Fibroblast of lung (primary cell): ENCODE measurements around the gene CNTN4. TPM values are rescaled to one million over a fixed set of nuclear protein-coding genes. Genes with fewer than 3 reads are reported as not detected.

Experiments
- DNase-seq, 2 donors: peaks; one replicate each; pipeline versions ENCODE4 v3.0.0 to v3.0.0-alpha.2; 2010; ENCODE audit warnings: low read depth in 2 of 2
- H2AFZ ChIP-seq: 2 replicates; pipeline ENCODE4 v1.5.1; 2012; ENCODE audit warnings: low read length, control low read depth, inconsistent platforms
- H3K27ac ChIP-seq: 2 replicates; pipeline ENCODE4 v1.5.1; 2011; ENCODE audit warnings: low read length, control low read depth; ENCODE audit not compliant: insufficient read depth
- H3K27me3 ChIP-seq: 2 replicates; pipeline ENCODE4 v1.5.1; 2011; ENCODE audit warnings: mild to moderate bottlenecking, low read length; ENCODE audit not compliant: control insufficient read depth, insufficient read depth
- H3K36me3 ChIP-seq: 2 replicates; pipeline ENCODE4 v1.5.1; 2011; ENCODE audit warnings: low read length; ENCODE audit not compliant: control insufficient read depth, insufficient read depth
- H3K4me1 ChIP-seq: 2 replicates; pipeline ENCODE4 v1.5.1; 2011; ENCODE audit warnings: low read length; ENCODE audit not compliant: control insufficient read depth, insufficient read depth; ENCODE audit errors: extremely low read depth
- H3K4me2 ChIP-seq: 2 replicates; pipeline ENCODE4 v1.5.1; 2011; ENCODE audit warnings: low read length, control low read depth; ENCODE audit not compliant: insufficient read depth; ENCODE audit errors: extremely low read depth
- H3K4me3 ChIP-seq, 4 experiments: fragments of 200-600 bp in 1 of 4; sonication (generic) in 1 of 4; replicated peaks in 1 of 4; 2 replicates each; pipeline ENCODE4 v1.5.1; 2011 to 2016; ENCODE audit warnings: low read length in 4 of 4, low read depth in 3 of 4, mild to moderate bottlenecking in 3 of 4, control low read depth in 2 of 4, inconsistent platforms in 1 of 4, mixed read lengths in 1 of 4; ENCODE audit not compliant: insufficient read depth in 1 of 4; ENCODE audit errors: control extremely low read depth in 1 of 4
- H3K79me2 ChIP-seq: 2 replicates; pipeline ENCODE4 v1.5.1; 2012; ENCODE audit warnings: mild to moderate bottlenecking, low read length, inconsistent platforms; ENCODE audit not compliant: control insufficient read depth, insufficient read depth
- H3K9ac ChIP-seq: 2 replicates; pipeline ENCODE4 v1.5.1; 2011; ENCODE audit warnings: mild to moderate bottlenecking, low read length, control low read depth; ENCODE audit not compliant: insufficient read depth
- H3K9me3 ChIP-seq: 2 replicates; pipeline ENCODE4 v1.5.1; 2012; ENCODE audit warnings: low read depth, low read length; ENCODE audit not compliant: control insufficient read depth, insufficient read depth
- H4K20me1 ChIP-seq: 2 replicates; pipeline ENCODE4 v1.5.1; 2011; ENCODE audit warnings: low read length; ENCODE audit not compliant: control insufficient read depth, insufficient read depth; ENCODE audit errors: extremely low read depth
- EZH2 ChIP-seq: IDR thresholded peaks from 2 replicates; pipeline ENCODE4 v1.5.1; 2012; ENCODE audit warnings: low read length, control low read depth, mild to moderate bottlenecking; ENCODE audit errors: missing control alignments
- polyA plus RNA-seq, 2 donors: library from polyadenylated mRNA; depleted of rRNA in 1 of 2; stranded (reverse) in 1 of 2; unstranded in 1 of 2; fragments of >200 nt; gene quantifications; 2 replicates each; pipeline ENCODE4 v1.2.1, GENCODE V29; 2011 to 2012; ENCODE audit warnings: missing spikeins in 1 of 2
- total RNA-seq: library from RNA; depleted of rRNA; stranded (reverse); fragments of >200 nt; gene quantifications from 2 replicates; pipeline ENCODE4 v1.2.1, GENCODE V29; 2014
- TF ChIP-seq, protein P1 (sequence below), 2 donors: IDR thresholded peaks in 1 of 2; conservative IDR thresholded peaks in 1 of 2; 1 replicate in 1 of 2; 2 replicates in 1 of 2; pipeline ENCODE4 v1.5.1; 2011 to 2012; ENCODE audit warnings: low read length in 2 of 2, control low read depth in 1 of 2, inconsistent platforms in 1 of 2, low read depth in 1 of 2, mild to moderate bottlenecking in 1 of 2

Gene CNTN4
- total and polyA plus RNA-seq, 2 donors (not counting 1 experiment from before 2014, with no cell fraction given), result 0.17 to 0.69 TPM

- TF ChIP-seq EZH2, result no peak
- TF ChIP-seq, protein P1, sequence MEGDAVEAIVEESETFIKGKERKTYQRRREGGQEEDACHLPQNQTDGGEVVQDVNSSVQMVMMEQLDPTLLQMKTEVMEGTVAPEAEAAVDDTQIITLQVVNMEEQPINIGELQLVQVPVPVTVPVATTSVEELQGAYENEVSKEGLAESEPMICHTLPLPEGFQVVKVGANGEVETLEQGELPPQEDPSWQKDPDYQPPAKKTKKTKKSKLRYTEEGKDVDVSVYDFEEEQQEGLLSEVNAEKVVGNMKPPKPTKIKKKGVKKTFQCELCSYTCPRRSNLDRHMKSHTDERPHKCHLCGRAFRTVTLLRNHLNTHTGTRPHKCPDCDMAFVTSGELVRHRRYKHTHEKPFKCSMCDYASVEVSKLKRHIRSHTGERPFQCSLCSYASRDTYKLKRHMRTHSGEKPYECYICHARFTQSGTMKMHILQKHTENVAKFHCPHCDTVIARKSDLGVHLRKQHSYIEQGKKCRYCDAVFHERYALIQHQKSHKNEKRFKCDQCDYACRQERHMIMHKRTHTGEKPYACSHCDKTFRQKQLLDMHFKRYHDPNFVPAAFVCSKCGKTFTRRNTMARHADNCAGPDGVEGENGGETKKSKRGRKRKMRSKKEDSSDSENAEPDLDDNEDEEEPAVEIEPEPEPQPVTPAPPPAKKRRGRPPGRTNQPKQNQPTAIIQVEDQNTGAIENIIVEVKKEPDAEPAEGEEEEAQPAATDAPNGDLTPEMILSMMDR (conservative IDR thresholded peaks at IDR 0.05 in 1 of 2, IDR thresholded peaks at IDR 0.05 in 1 of 2; ENCODE audit: low read depth in 1 of 2, low read length in 2 of 2), result no peak
- Histone ChIP-seq H3K27ac (no peak overlapping the region), H3K4me3 (no peak overlapping the region)
These were observed 202.3 kb downstream of the CNTN4 start for GRCh38 chr3:2300938-2301337.

GRCh38 chr3:2301361-2301760, 202.7 kb downstream of the CNTN4 start:
- H3K4me1 ChIP-seq, result no peaks in the 10 kb centered on the region
- no peaks in the 10 kb centered on the region for H3K36me3 ChIP-seq
- no peak overlapping the region for H2AFZ ChIP-seq
- TF ChIP-seq EZH2, result no peak
- TF ChIP-seq, protein P1 (conservative IDR thresholded peaks at IDR 0.05 in 1 of 2, IDR thresholded peaks at IDR 0.05 in 1 of 2; ENCODE audit: low read depth in 1 of 2, low read length in 2 of 2), result no peak
- no peak overlapping the region for H3K27ac ChIP-seq
- no peak overlapping the region for H3K4me2 ChIP-seq
- no peaks in the 10 kb centered on the region for H3K27me3 ChIP-seq
- no peak for DNase-seq
- H3K4me3 ChIP-seq, result no peak overlapping the region
- H3K9me3 ChIP-seq, result no peaks in the 10 kb centered on the region
- H3K9ac ChIP-seq, result no peak overlapping the region
- H3K79me2 ChIP-seq, result no peaks in the 10 kb centered on the region
- no peaks in the 10 kb centered on the region for H4K20me1 ChIP-seq

More at GRCh38 chr3:2300938-2301337, 202.3 kb downstream of the CNTN4 start:
- Histone ChIP-seq H3K4me1 (no peaks in the 10 kb centered on the region), H3K4me2 (no peak overlapping the region), H3K9ac (no peak overlapping the region), H4K20me1 (no peaks in the 10 kb centered on the region), H3K9me3 (no peaks in the 10 kb centered on the region), H3K79me2 (no peaks in the 10 kb centered on the region), H2AFZ (no peak overlapping the region), H3K36me3 (no peaks in the 10 kb centered on the region), H3K27me3 (no peaks in the 10 kb centered on the region)
- DNase-seq, result no peak

DNA sequence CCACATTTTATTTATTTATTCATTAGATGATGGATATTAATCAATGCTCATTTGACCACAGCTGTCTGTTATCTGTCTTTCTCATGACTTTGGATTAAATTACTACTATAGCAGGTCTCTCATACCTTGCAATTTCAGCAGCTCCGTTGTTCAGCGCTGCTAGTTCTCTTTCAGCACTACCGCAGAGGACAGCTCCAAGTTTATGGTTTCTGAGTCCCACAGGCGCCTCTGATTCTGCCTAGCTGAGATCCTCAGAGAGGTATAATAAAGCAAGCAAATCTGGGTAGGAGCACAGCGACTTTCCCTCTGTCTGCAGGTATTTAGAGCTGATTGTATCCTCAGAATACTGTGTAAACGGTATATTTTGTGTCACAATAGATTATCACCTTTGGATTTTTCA, 204.9 kb downstream of the CNTN4 start:
- Histone ChIP-seq H3K4me2 (no peak overlapping the region), H3K4me1 (no peaks in the 10 kb centered on the region), H2AFZ (no peak overlapping the region), H3K27ac (no peak overlapping the region), H3K9me3 (no peaks in the 10 kb centered on the region), H3K9ac (no peak overlapping the region), H4K20me1 (no peaks in the 10 kb centered on the region), H3K27me3 (no peaks in the 10 kb centered on the region), H3K79me2 (no peaks in the 10 kb centered on the region), H3K4me3 (no peak overlapping the region), H3K36me3 (no peaks in the 10 kb centered on the region)
- DNase-seq, result peak in 1 of 2 donors; percentile 1
- TF ChIP-seq EZH2, result no peak
- TF ChIP-seq, protein P1 (conservative IDR thresholded peaks at IDR 0.05 in 1 of 2, IDR thresholded peaks at IDR 0.05 in 1 of 2; ENCODE audit: low read depth in 1 of 2, low read length in 2 of 2), result no peak
